HepG2 (cell line): ENCODE measurements around the gene TMEM217. TPM values are rescaled to one million over a fixed set of nuclear protein-coding genes. Genes with fewer than 3 reads are reported as not detected.

Experiments used
- BATF2 ChIP-seq: sonication (generic); formaldehyde crosslinking; IDR thresholded peaks from 2 replicates; pipeline ENCODE4 v1.8.0; 2022; ENCODE audit warnings: mild to moderate bottlenecking, missing genetic modification reagents, moderate library complexity
- ELF1 ChIP-seq: sonication (generic); formaldehyde crosslinking; IDR thresholded peaks from 2 replicates; pipeline ENCODE4 v1.4.0; 2020; ENCODE audit warnings: missing genetic modification reagents
- ETS1 ChIP-seq: sonication (generic); formaldehyde crosslinking; IDR thresholded peaks from 2 replicates; pipeline ENCODE4 v1.4.0; 2020; ENCODE audit warnings: missing genetic modification reagents
- HOXA5 ChIP-seq: sonication (generic); formaldehyde crosslinking; IDR thresholded peaks from 2 replicates; pipeline ENCODE4 v1.4.0; 2020; ENCODE audit warnings: missing genetic modification reagents
- JUND ChIP-seq: sonication (generic); formaldehyde crosslinking; IDR thresholded peaks from 2 replicates; pipeline ENCODE4 v1.8.0; 2022; ENCODE audit warnings: mild to moderate bottlenecking, missing genetic modification reagents
- MEIS2 ChIP-seq: sonication (generic); formaldehyde crosslinking; IDR thresholded peaks from 2 replicates; pipeline ENCODE4 v1.9.0; 2021; ENCODE audit warnings: mild to moderate bottlenecking, missing genetic modification reagents
- NR2F2 ChIP-seq: IDR thresholded peaks from 2 replicates; pipeline ENCODE4 v1.6.1; 2012; ENCODE audit warnings: low read depth, inconsistent platforms, borderline replicate concordance
- PAF1 ChIP-seq: IDR thresholded peaks from 2 replicates; pipeline ENCODE4 v1.6.1; 2016; ENCODE audit warnings: missing genetic modification reagents, missing compliant biosample characterization
- POLR2AphosphoS2 ChIP-seq: IDR thresholded peaks from 2 replicates; pipeline ENCODE4 v1.6.1; 2011; ENCODE audit warnings: low read depth, low read length, improper control_type of control experiment
- SPEN ChIP-seq: sonication (generic); formaldehyde crosslinking; IDR thresholded peaks from 2 replicates; pipeline ENCODE4 v1.5.1; 2020; ENCODE audit warnings: low read depth, mild to moderate bottlenecking, missing genetic modification reagents
- ZBED4 ChIP-seq: sonication (generic); formaldehyde crosslinking; IDR thresholded peaks from 2 replicates; pipeline ENCODE4 v1.4.0; 2020; ENCODE audit warnings: missing genetic modification reagents, borderline replicate concordance
- ZNF333 ChIP-seq: sonication (generic); formaldehyde crosslinking; IDR thresholded peaks from 2 replicates; pipeline ENCODE4 v1.4.0; 2020; ENCODE audit warnings: mild to moderate bottlenecking, missing genetic modification reagents, borderline replicate concordance
- ZNF607 ChIP-seq: sonication (generic); formaldehyde crosslinking; IDR thresholded peaks from 2 replicates; pipeline ENCODE4 v1.5.1; 2020; ENCODE audit warnings: missing genetic modification reagents, mild to moderate bottlenecking, borderline replicate concordance
- ZNF646 ChIP-seq: sonication (generic); formaldehyde crosslinking; IDR thresholded peaks from 2 replicates; pipeline ENCODE4 v1.9.0; 2021; ENCODE audit warnings: mild to moderate bottlenecking, missing genetic modification reagents
- ZNF709 ChIP-seq: sonication (generic); formaldehyde crosslinking; IDR thresholded peaks from 2 replicates; pipeline ENCODE4 v1.5.0; 2020; ENCODE audit warnings: mild to moderate bottlenecking, missing genetic modification reagents
- ZSCAN29 ChIP-seq: sonication (generic); formaldehyde crosslinking; conservative IDR thresholded peaks from 2 replicates; pipeline ENCODE4 v1.4.0; 2020; ENCODE audit warnings: mild to moderate bottlenecking, missing genetic modification reagents
- polyA plus RNA-seq, 8 experiments: library from polyadenylated mRNA; depleted of rRNA in 3 of 8; stranded (reverse) in 7 of 8; unstranded in 1 of 8; fragments of >200 nt; fragmentation: Illumina TruSeq in 4 of 8; extraction: Trizol in 4 of 8; gene quantifications; 2 replicates each; pipeline versions ENCODE4 v1.2.1 to v1.2.3, GENCODE V29; 2011 to 2016; ENCODE audit warnings: low read depth in 4 of 8, missing spikeins in 1 of 8, mixed read lengths in 1 of 8; ENCODE audit not compliant: insufficient read depth in 1 of 8
- total RNA-seq, 5 experiments: library from RNA; depleted of rRNA; stranded (reverse); fragments of >200 nt; fragmentation: Illumina TruSeq; extraction: Trizol; gene quantifications; 2 replicates each; pipeline ENCODE4 v1.2.3, GENCODE V29; 2016; ENCODE audit warnings: low read depth in 1 of 5

The TMEM217 gene
- total and polyA plus RNA-seq, 2 of the 13 experiments (the other 11 are each of a cell fraction or from before 2014, with no cell fraction given): 2.3 to 3.4 TPM

GRCh38 chr6:37171201-37171969 lies 86.6 kb downstream of the TMEM217 start (continued):
- TF ChIP-seq SPEN (CRISPR knock-in tag) (peak; percentile 48; the same call in 1 of the 2 replicates), ZNF709 (CRISPR knock-in tag) (peak; percentile 53; the same call in 1 of the 2 replicates), POLR2AphosphoS2 (0 out of 2 replicates have a peak, but pooled peaks have one; percentile 13), ELF1 (CRISPR knock-in tag) (no peak), ETS1 (CRISPR knock-in tag) (no peak), NR2F2 (no peak), HOXA5 (peak; percentile 24; the same call in 1 of the 2 replicates), ZBED4 (CRISPR knock-in tag) (peak; percentile 81), PAF1 (CRISPR knock-in tag) (peak; percentile 77), ZNF607 (CRISPR knock-in tag) (peak; percentile 19; the same call in 1 of the 2 replicates), ZNF646 (peak; percentile 17; the same call in 1 of the 2 replicates), BATF2 (CRISPR knock-in tag) (no peak), ZNF333 (CRISPR knock-in tag) (peak; percentile 52; the same call in 1 of the 2 replicates), ZSCAN29 (CRISPR knock-in tag) (peak; percentile 94), MEIS2 (0 out of 2 replicates have a peak, but pooled peaks have one; percentile 4), JUND (CRISPR knock-in tag) (no peak)
